ENCODE measurements around the gene PET100.

DNA sequence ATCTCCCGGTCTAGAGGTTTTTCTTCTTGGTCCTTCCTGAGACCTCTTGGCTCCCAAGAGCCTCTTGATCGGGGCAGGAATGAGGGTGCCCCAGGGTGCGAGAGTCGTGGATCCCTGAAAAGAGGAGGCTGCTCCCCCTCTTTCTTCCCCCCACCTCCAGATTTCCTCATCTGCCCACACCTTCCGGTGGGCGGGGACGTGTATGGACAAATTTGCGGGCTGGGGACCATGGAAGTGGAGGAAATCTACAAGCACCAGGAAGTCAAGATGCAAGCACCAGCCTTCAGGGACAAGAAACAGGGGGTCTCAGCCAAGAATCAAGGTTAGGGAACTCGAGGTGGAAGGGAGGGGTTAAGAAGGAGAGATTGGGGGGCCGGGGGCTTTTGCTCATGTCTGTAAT lies 47.3 kb downstream of the PET100 start, which contains the start of gene MCEMP1:
- TF ChIP-seq EZH2 (IDR thresholded peaks at IDR 0.05; ENCODE audit: low read length), result no peak
- TF ChIP-seq, protein P1, sequence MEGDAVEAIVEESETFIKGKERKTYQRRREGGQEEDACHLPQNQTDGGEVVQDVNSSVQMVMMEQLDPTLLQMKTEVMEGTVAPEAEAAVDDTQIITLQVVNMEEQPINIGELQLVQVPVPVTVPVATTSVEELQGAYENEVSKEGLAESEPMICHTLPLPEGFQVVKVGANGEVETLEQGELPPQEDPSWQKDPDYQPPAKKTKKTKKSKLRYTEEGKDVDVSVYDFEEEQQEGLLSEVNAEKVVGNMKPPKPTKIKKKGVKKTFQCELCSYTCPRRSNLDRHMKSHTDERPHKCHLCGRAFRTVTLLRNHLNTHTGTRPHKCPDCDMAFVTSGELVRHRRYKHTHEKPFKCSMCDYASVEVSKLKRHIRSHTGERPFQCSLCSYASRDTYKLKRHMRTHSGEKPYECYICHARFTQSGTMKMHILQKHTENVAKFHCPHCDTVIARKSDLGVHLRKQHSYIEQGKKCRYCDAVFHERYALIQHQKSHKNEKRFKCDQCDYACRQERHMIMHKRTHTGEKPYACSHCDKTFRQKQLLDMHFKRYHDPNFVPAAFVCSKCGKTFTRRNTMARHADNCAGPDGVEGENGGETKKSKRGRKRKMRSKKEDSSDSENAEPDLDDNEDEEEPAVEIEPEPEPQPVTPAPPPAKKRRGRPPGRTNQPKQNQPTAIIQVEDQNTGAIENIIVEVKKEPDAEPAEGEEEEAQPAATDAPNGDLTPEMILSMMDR (optimal IDR thresholded peaks at IDR 0.05 in 1 of 3, IDR thresholded peaks at IDR 0.05 in 1 of 3, conservative IDR thresholded peaks at IDR 0.05 in 1 of 3; ENCODE audit: extremely low read depth in 1 of 3, insufficient read depth in 2 of 3, low read length in 3 of 3), result no peak
